H9 (cell line): ENCODE measurements around the gene VAPA. TPM values are rescaled to one million over a fixed set of nuclear protein-coding genes. Genes with fewer than 3 reads are reported as not detected.

Experiments used
- DNase-seq: peaks from one replicate; pipeline ENCODE4 v3.0.0-alpha.2; 2017
- H2AFZ ChIP-seq: one replicate; pipeline ENCODE4 v1.6.1; 2013; ENCODE audit warnings: mild to moderate bottlenecking, low read length, control low read depth, moderate library complexity
- H2AK5ac ChIP-seq: 2 replicates; pipeline ENCODE4 v1.6.1; 2013; ENCODE audit warnings: low read length, control low read depth, mixed read lengths; ENCODE audit not compliant: insufficient read length
- H2BK120ac ChIP-seq: one replicate; pipeline ENCODE4 v1.6.1; 2013; ENCODE audit warnings: low read depth, mild to moderate bottlenecking, low read length, control low read depth, inconsistent platforms; ENCODE audit not compliant: poor library complexity, severe bottlenecking
- H2BK12ac ChIP-seq: 2 replicates; pipeline ENCODE4 v1.6.1; 2013; ENCODE audit warnings: low read length, control low read depth, mixed read lengths, low read depth; ENCODE audit not compliant: insufficient read length
- H2BK15ac ChIP-seq: 2 replicates; pipeline ENCODE4 v1.6.1; 2013; ENCODE audit warnings: low read depth, low read length, control low read depth
- H2BK20ac ChIP-seq: one replicate; pipeline ENCODE4 v1.6.1; 2013; ENCODE audit warnings: low read depth, mild to moderate bottlenecking, low read length, control low read depth, inconsistent platforms; ENCODE audit not compliant: poor library complexity, severe bottlenecking
- H2BK5ac ChIP-seq: 2 replicates; pipeline ENCODE4 v1.6.1; 2013; ENCODE audit warnings: low read length, control low read depth, mixed read lengths; ENCODE audit not compliant: insufficient read length
- H3K14ac ChIP-seq: 2 replicates; pipeline ENCODE4 v1.6.1; 2013; ENCODE audit warnings: low read length, control low read depth; ENCODE audit not compliant: insufficient read depth
- H3K18ac ChIP-seq: 2 replicates; pipeline ENCODE4 v1.6.1; 2013; ENCODE audit warnings: low read depth, mild to moderate bottlenecking, mixed read lengths, low read length, control low read depth; ENCODE audit not compliant: insufficient read length
- H3K23ac ChIP-seq: 2 replicates; pipeline ENCODE4 v1.6.1; 2013; ENCODE audit warnings: low read length, control low read depth, mixed read lengths, low read depth; ENCODE audit not compliant: insufficient read length
- H3K23me2 ChIP-seq: 2 replicates; pipeline ENCODE4 v1.6.1; 2013; ENCODE audit warnings: low read depth, mild to moderate bottlenecking, mixed read lengths, low read length, control low read depth; ENCODE audit not compliant: insufficient read length, poor library complexity, severe bottlenecking
- H3K27ac ChIP-seq: 2 replicates; pipeline ENCODE4 v1.5.1; 2013; ENCODE audit warnings: low read length, control low read depth, mixed read lengths, low read depth; ENCODE audit not compliant: insufficient read length
- H3K27me3 ChIP-seq: 2 replicates; pipeline ENCODE4 v1.6.1; 2013; ENCODE audit warnings: low read length, control low read depth, inconsistent platforms; ENCODE audit not compliant: insufficient read depth
- H3K4ac ChIP-seq: 2 replicates; pipeline ENCODE4 v1.6.1; 2013; ENCODE audit warnings: low read depth, mild to moderate bottlenecking, control low read depth, inconsistent platforms, low read length, moderate library complexity
- H3K4me1 ChIP-seq: 2 replicates; pipeline ENCODE4 v1.6.1; 2013; ENCODE audit warnings: low read length, control low read depth, inconsistent platforms; ENCODE audit not compliant: insufficient read depth
- H3K4me2 ChIP-seq: 2 replicates; pipeline ENCODE4 v1.6.1; 2013; ENCODE audit warnings: low read length, control low read depth, mixed read lengths; ENCODE audit not compliant: insufficient read length, insufficient read depth
- H3K56ac ChIP-seq: 2 replicates; pipeline ENCODE4 v1.6.1; 2013; ENCODE audit warnings: low read depth, mild to moderate bottlenecking, mixed read lengths, low read length, control low read depth; ENCODE audit not compliant: insufficient read length
- H3K79me1 ChIP-seq: 2 replicates; pipeline ENCODE4 v1.6.1; 2013; ENCODE audit warnings: low read depth, mild to moderate bottlenecking, moderate library complexity, low read length, control low read depth, inconsistent platforms; ENCODE audit not compliant: insufficient read depth, poor library complexity, severe bottlenecking
- H3K79me2 ChIP-seq: 2 replicates; pipeline ENCODE4 v1.6.1; 2013; ENCODE audit warnings: low read length, control low read depth, inconsistent platforms; ENCODE audit not compliant: insufficient read depth
- H3K9ac ChIP-seq: 2 replicates; pipeline ENCODE4 v1.6.1; 2013; ENCODE audit warnings: low read length, control low read depth, mixed read lengths; ENCODE audit not compliant: insufficient read length; ENCODE audit errors: extremely low read depth
- H3K9me3 ChIP-seq: one replicate; pipeline ENCODE4 v1.6.1; 2013; ENCODE audit warnings: low read depth, low read length, inconsistent platforms; ENCODE audit not compliant: control insufficient read depth
- H3T11ph ChIP-seq: one replicate; pipeline ENCODE4 v1.6.1; 2013; ENCODE audit warnings: mild to moderate bottlenecking, low read length, control low read depth, inconsistent platforms
- H4K20me1 ChIP-seq: one replicate; pipeline ENCODE4 v1.6.1; 2013; ENCODE audit not compliant: control insufficient read depth, insufficient read length, insufficient read depth
- H4K5ac ChIP-seq: 2 replicates; pipeline ENCODE4 v1.6.1; 2013; ENCODE audit warnings: low read depth, mild to moderate bottlenecking, mixed read lengths, low read length, control low read depth; ENCODE audit not compliant: insufficient read length
- H4K8ac ChIP-seq: replicated peaks from 2 replicates; pipeline ENCODE4 v1.6.1; 2013; ENCODE audit warnings: low read length, control low read depth, mixed read lengths, low read depth; ENCODE audit not compliant: insufficient read length
- H4K91ac ChIP-seq: 2 replicates; pipeline ENCODE4 v1.6.1; 2013; ENCODE audit warnings: low read depth, mild to moderate bottlenecking, moderate library complexity, mixed read lengths, low read length, control low read depth; ENCODE audit not compliant: insufficient read length
- H3K27ac Mint-ChIP-seq, 3 experiments: 2 replicates in 2 of 3; 3 replicates in 1 of 3; pipeline ENCODE4 v1.8.0; 2020 to 2021; ENCODE audit warnings: mixed read lengths in 3 of 3, mild to moderate bottlenecking in 1 of 3, moderate library complexity in 1 of 3
- H3K27me3 Mint-ChIP-seq: 2 replicates; pipeline ENCODE4 v1.8.0; 2021; ENCODE audit warnings: low read depth, mild to moderate bottlenecking, moderate library complexity, mixed read lengths
- H3K36me3 Mint-ChIP-seq, 3 experiments: 2 replicates in 2 of 3; 3 replicates in 1 of 3; pipeline ENCODE4 v1.8.0; 2020 to 2021; ENCODE audit warnings: low read depth in 3 of 3, mixed read lengths in 3 of 3; ENCODE audit not compliant: insufficient read depth in 1 of 3
- H3K4me1 Mint-ChIP-seq, 2 experiments: 2 replicates each; pipeline ENCODE4 v1.8.0; 2020; ENCODE audit warnings: mixed read lengths in 2 of 2
- H3K4me3 Mint-ChIP-seq, 2 experiments: 2 replicates in 1 of 2; 3 replicates in 1 of 2; pipeline ENCODE4 v1.8.0; 2020 to 2021; ENCODE audit warnings: mild to moderate bottlenecking in 2 of 2, mixed read lengths in 2 of 2, moderate library complexity in 1 of 2
- H3K9me3 Mint-ChIP-seq, 2 experiments: 2 replicates in 1 of 2; 3 replicates in 1 of 2; pipeline ENCODE4 v1.8.0; 2020; ENCODE audit warnings: mild to moderate bottlenecking in 2 of 2, mixed read lengths in 2 of 2, moderate library complexity in 1 of 2
- CTCF ChIP-seq: fragments of 200-600 bp; sonication (generic); conservative IDR thresholded peaks from 3 replicates; pipeline ENCODE4 v1.8.0; 2021; ENCODE audit warnings: antibody characterized with exemption, mild to moderate bottlenecking
- WGBS: extraction: QIAGEN DNeasy Blood & Tissue Kit; methylation state at CpG from one replicate; pipeline ENCODE4 v1.1.7; 2013; ENCODE audit warnings: missing lambda C conversion rate, low lambda C conversion rate, mixed read lengths; ENCODE audit not compliant: insufficient read length; ENCODE audit errors: extremely low coverage; 5-methylcytosine and 5-hydroxymethylcytosine counted together
- total RNA-seq: library from RNA; stranded (reverse); gene quantifications from 2 replicates; pipeline ENCODE4 v1.2.1, GENCODE V29; 2021

The VAPA gene
- total RNA-seq, 1 experiment from 2014 or later = 141 TPM

GRCh38 chr18:9931146-9931545 lies 17.3 kb downstream of the VAPA start:
- Histone ChIP-seq H4K8ac (no peak overlapping the region), H3K23me2 (no peaks in the 10 kb centered on the region), H3K4me1 (no peaks in the 10 kb centered on the region; the same call in 1 of the 2 replicates), H2BK5ac (no peak overlapping the region), H3K27me3 (no peaks in the 10 kb centered on the region), H3K56ac (no peak overlapping the region), H3K9ac (no peak overlapping the region), H2AFZ (no peak overlapping the region), H3K14ac (no peak overlapping the region), H3K23ac (no peak overlapping the region), H4K5ac (no peak overlapping the region), H2BK120ac (no peak overlapping the region), H4K91ac (no peak overlapping the region), H2BK12ac (no peak overlapping the region), H3K18ac (no peak overlapping the region), H2AK5ac (no peak overlapping the region), H3K4ac (no peak overlapping the region), H3K4me2 (no peak overlapping the region), H3K79me1 (peaks cover 14% of the 10 kb centered on the region), H4K20me1 (no peaks in the 10 kb centered on the region), H3K27ac (no peak overlapping the region), H2BK15ac (no peak overlapping the region), H3K9me3 (no peaks in the 10 kb centered on the region), H2BK20ac (no peak overlapping the region), H3T11ph (no peak overlapping the region), H3K79me2 (peaks cover 17% of the 10 kb centered on the region)
- no peaks in the 10 kb centered on the region for H3K9me3 Mint-ChIP-seq
- DNase-seq = no peak
- no CpG with 5 or more reads among the region's 1 CpG for WGBS
- H3K27ac Mint-ChIP-seq = 0 out of 7 replicates have a peak overlapping the region, but pooled peaks of 1 of the 3 experiments have one; percentile 50
- no peak overlapping the region for H3K4me3 Mint-ChIP-seq
- TF ChIP-seq CTCF = no peak
- peaks cover 2 to 32% (median 11%) of the 10 kb centered on the region in 3 experiments; a peak in 5 of 7 replicates for H3K36me3 Mint-ChIP-seq
- peaks cover 30 to 46% of the 10 kb centered on the region in 2 experiments for H3K4me1 Mint-ChIP-seq
- no peaks in the 10 kb centered on the region for H3K27me3 Mint-ChIP-seq
